GM23338 (cell line): Measurements from ENCODE around the gene CASP2. TPM values are rescaled to one million over a fixed set of nuclear protein-coding genes. Genes with fewer than 3 reads are reported as not detected.

ENCODE experiments used
- ATAC-seq: fragments of 200-7000 bp; cut with Tn5 transposase; 3 replicates; pipeline ENCODE4 v1.9.1; 2020
- DNase-seq: peaks from one replicate; pipeline ENCODE4 v3.0.0-alpha.2; 2015; ENCODE audit warnings: low spot score
- H2AFZ ChIP-seq: fragments of 200-600 bp; sonication (generic); 2 replicates; pipeline ENCODE4 v1.8.0; 2016; ENCODE audit warnings: antibody characterized with exemption, mild to moderate bottlenecking, moderate library complexity
- H3F3A ChIP-seq: fragments of 200-600 bp; sonication (generic); replicated peaks from 2 replicates; pipeline ENCODE4 v1.8.0; 2017; ENCODE audit warnings: antibody characterized with exemption, mixed run types, low read depth
- H3K27ac ChIP-seq: fragments of 200-600 bp; sonication (generic); 2 replicates; pipeline ENCODE4 v1.6.1; 2016; ENCODE audit warnings: low read depth
- H3K27me3 ChIP-seq: fragments of 200-600 bp; sonication (generic); 2 replicates; pipeline ENCODE4 v1.8.0; 2016; ENCODE audit warnings: mild to moderate bottlenecking, mixed run types, moderate library complexity; ENCODE audit not compliant: insufficient read depth
- H3K36me3 ChIP-seq: fragments of 200-600 bp; sonication (generic); 2 replicates; pipeline ENCODE4 v1.8.0; 2016; ENCODE audit warnings: mild to moderate bottlenecking; ENCODE audit not compliant: insufficient read depth
- H3K4me1 ChIP-seq: fragments of 200-600 bp; sonication (generic); 2 replicates; pipeline ENCODE4 v1.8.0; 2016; ENCODE audit warnings: mild to moderate bottlenecking, moderate library complexity; ENCODE audit not compliant: insufficient read depth
- H3K4me2 ChIP-seq: fragments of 200-600 bp; sonication (generic); 2 replicates; pipeline ENCODE4 v1.7.1; 2017; ENCODE audit warnings: mixed run types
- H3K4me3 ChIP-seq: fragments of 200-600 bp; sonication (generic); 2 replicates; pipeline ENCODE4 v1.6.1; 2016; ENCODE audit warnings: mixed run types
- H3K79me2 ChIP-seq: fragments of 200-600 bp; sonication (generic); replicated peaks from 2 replicates; pipeline ENCODE4 v1.8.0; 2017; ENCODE audit warnings: mild to moderate bottlenecking; ENCODE audit not compliant: insufficient read depth
- H3K9me2 ChIP-seq: fragments of 200-600 bp; sonication (generic); 2 replicates; pipeline ENCODE4 v1.8.0; 2017; ENCODE audit not compliant: insufficient read depth
- H4K20me1 ChIP-seq: fragments of 200-600 bp; sonication (generic); replicated peaks from 2 replicates; pipeline ENCODE4 v1.8.0; 2017; ENCODE audit warnings: mild to moderate bottlenecking; ENCODE audit not compliant: insufficient read depth
- H3K27ac Mint-ChIP-seq: 2 replicates; pipeline ENCODE4 v1.8.0; 2020; ENCODE audit warnings: inconsistent platforms, mild to moderate bottlenecking, moderate library complexity, mixed read lengths
- H3K27me3 Mint-ChIP-seq: 3 replicates; pipeline ENCODE4 v1.8.0; 2022; ENCODE audit warnings: low read depth, mild to moderate bottlenecking, moderate library complexity, mixed read lengths, inconsistent platforms; ENCODE audit not compliant: insufficient read depth, poor library complexity
- H3K36me3 Mint-ChIP-seq: 3 replicates; pipeline ENCODE4 v1.8.0; 2021; ENCODE audit warnings: low read depth, mild to moderate bottlenecking, inconsistent platforms, moderate library complexity, mixed read lengths
- H3K4me1 Mint-ChIP-seq: 3 replicates; pipeline ENCODE4 v1.8.0; 2020; ENCODE audit warnings: mild to moderate bottlenecking, inconsistent platforms, mixed read lengths
- H3K4me3 Mint-ChIP-seq: 3 replicates; pipeline ENCODE4 v1.8.0; 2021; ENCODE audit warnings: moderate library complexity, mild to moderate bottlenecking, inconsistent platforms, mixed read lengths
- H3K9me3 Mint-ChIP-seq: 3 replicates; pipeline ENCODE4 v1.8.0; 2020; ENCODE audit warnings: moderate library complexity, mild to moderate bottlenecking, inconsistent platforms, mixed read lengths
- CREB1 ChIP-seq: fragments of 250-450 bp; sonication (Bioruptor Pico); IDR thresholded peaks from 2 replicates; pipeline ENCODE4 v1.5.0; 2020; ENCODE audit warnings: low read depth, mild to moderate bottlenecking, moderate library complexity
- EZH2 ChIP-seq: fragments of 200-600 bp; sonication (generic); IDR thresholded peaks from one replicate; pipeline ENCODE4 v1.8.0; 2017; ENCODE audit warnings: antibody characterized with exemption, mild to moderate bottlenecking, low read depth; ENCODE audit not compliant: unreplicated experiment
- EZH2phosphoT487 ChIP-seq: fragments of 200-600 bp; sonication (generic); IDR thresholded peaks from one replicate; pipeline ENCODE4 v1.8.1; 2018; ENCODE audit warnings: antibody characterized with exemption; ENCODE audit not compliant: unreplicated experiment
- JUNB ChIP-seq: IDR thresholded peaks from one replicate; pipeline ENCODE4 v1.6.1; 2016; ENCODE audit warnings: antibody characterized with exemption; ENCODE audit not compliant: unreplicated experiment
- POLR2AphosphoS5 ChIP-seq: IDR thresholded peaks from 2 replicates; pipeline ENCODE4 v1.6.1; 2016; ENCODE audit warnings: antibody characterized with exemption, low read depth
- STAT1 ChIP-seq: IDR thresholded peaks from one replicate; pipeline ENCODE4 v1.6.1; 2016; ENCODE audit warnings: antibody characterized with exemption; ENCODE audit not compliant: unreplicated experiment
- ZNF114 ChIP-seq: fragments of 250-450 bp; sonication (Bioruptor Pico); IDR thresholded peaks from 2 replicates; pipeline ENCODE4 v1.5.0; 2020; ENCODE audit warnings: mild to moderate bottlenecking, moderate library complexity
- ZNF331 ChIP-seq: fragments of 250-450 bp; sonication (Bioruptor Pico); IDR thresholded peaks from 2 replicates; pipeline ENCODE4 v1.5.0; 2020; ENCODE audit warnings: low read depth, mild to moderate bottlenecking, moderate library complexity
- long read RNA-seq: library from polyadenylated mRNA; unstranded; transcript quantifications from one replicate; pipeline ENCODE4 v2.0.0, GENCODE V29; 2020; ENCODE audit not compliant: unreplicated experiment
- polyA plus RNA-seq: library from polyadenylated mRNA; unstranded; fragments of >200 nt; fragmentation: Nextera tagmentation; extraction: Ambion mirVana; gene quantifications from 2 replicates; pipeline ENCODE4 v1.2.1, GENCODE V29; 2016
- total RNA-seq: library from RNA; depleted of rRNA; stranded (reverse); fragments of >200 nt; shearing (Covaris generic); gene quantifications from 2 replicates; pipeline ENCODE4 v1.2.3, GENCODE V29; 2014; rRNA removed
- TF ChIP-seq, protein P1 (sequence below): IDR thresholded peaks from one replicate; pipeline ENCODE4 v1.6.1; 2018; ENCODE audit warnings: antibody characterized with exemption; ENCODE audit not compliant: unreplicated experiment
- TF ChIP-seq, protein P2 (sequence below), 2 experiments: fragments of 200-600 bp in 1 of 2; sonication (generic) in 1 of 2; conservative IDR thresholded peaks; 2 replicates each; pipeline versions ENCODE4 v1.5.1 to v1.6.1; 2016 to 2017; ENCODE audit warnings: antibody characterized with exemption in 2 of 2, low read depth in 2 of 2, mild to moderate bottlenecking in 2 of 2, moderate library complexity in 1 of 2
- TF ChIP-seq, protein P3 (sequence below): fragments of 250-450 bp; sonication (Bioruptor Pico); IDR thresholded peaks from 2 replicates; pipeline ENCODE4 v1.5.0; 2020; ENCODE audit warnings: mild to moderate bottlenecking, moderate library complexity
- TF ChIP-seq, protein P4 (sequence below): IDR thresholded peaks from 2 replicates; pipeline ENCODE4 v1.6.1; 2016; ENCODE audit warnings: antibody characterized with exemption

The CASP2 gene
- total RNA-seq (15.7 and 21.8 TPM in 2 replicates), polyA plus RNA-seq (13.7 and 17.7 TPM in 2 replicates)
- long read RNA-seq, partial matches to known transcripts: 0 of 1 reads
- long read RNA-seq, other reads (novel, unspliced or antisense): 1 of 1 reads

DNA sequence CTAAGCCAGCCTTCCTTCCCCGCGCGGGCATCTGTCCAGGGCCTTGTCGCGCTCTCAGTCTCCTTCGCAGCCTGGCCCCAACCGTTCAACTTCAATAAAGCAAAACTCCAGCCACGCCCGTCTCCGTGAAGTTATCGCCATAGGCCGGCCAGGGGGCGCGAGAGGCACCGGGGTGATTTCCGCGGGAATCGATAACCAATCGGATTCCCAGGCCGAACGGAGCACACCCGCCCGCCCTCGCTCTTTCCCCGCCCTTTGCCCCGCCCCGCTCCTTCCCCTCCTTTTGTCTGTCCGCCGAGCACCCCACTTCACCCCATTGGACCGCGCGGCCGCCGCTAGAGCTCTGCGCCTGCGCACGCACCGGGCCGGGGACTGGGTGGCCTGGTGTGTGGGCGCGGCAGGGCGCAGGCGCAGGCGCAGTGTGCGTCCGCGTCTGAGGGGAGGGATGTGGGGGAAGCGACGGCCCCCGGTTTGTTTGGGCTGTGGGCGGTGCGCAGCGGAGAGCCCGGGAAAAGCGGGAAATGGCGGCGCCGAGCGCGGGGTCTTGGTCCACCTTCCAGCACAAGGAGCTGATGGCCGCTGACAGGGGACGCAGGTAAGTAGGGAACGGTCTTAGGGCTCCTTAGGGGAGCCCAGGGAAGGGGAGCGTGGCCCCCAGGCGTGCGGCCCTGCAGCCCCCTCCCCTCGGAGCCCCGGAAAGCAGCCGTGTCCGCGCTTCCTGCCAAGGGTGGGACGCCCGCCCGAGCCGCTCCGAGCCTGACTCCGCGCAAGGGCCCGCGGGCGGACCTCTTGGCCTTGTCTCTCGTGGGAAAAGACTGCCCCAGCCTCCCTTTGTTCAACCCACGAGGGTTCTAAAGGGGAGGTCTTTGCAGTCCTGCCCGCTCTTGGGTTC is at the start of gene CASP2:
CASP2 (plus strand) TSS at position 417 of the 892 bp plus-strand sequence; CDS start at position 522, 105 bp downstream.
- peaks cover 18% of the 10 kb centered on the region for H3K9me3 Mint-ChIP-seq
- peaks cover 44% of the 10 kb centered on the region for H3K27me3 Mint-ChIP-seq
- peak within 1 kb of the TSS; percentile 99 for H3K4me3 ChIP-seq
- H3K27ac ChIP-seq: 0 out of 2 replicates have a peak within 1 kb of the TSS, but pooled peaks have one; percentile 76
- peak within 1 kb of the TSS; percentile 100 for H3K4me2 ChIP-seq
- DNase-seq (peak; percentile 98), ATAC-seq (peak; percentile 80)
- peak within 1 kb of the TSS; percentile 97 for H3K27ac Mint-ChIP-seq
- H3K36me3 ChIP-seq: peaks cover 18% of the 10 kb centered on the region
- H3K79me2 ChIP-seq: peaks cover 41% of the 10 kb centered on the region
- peaks cover 53% of the 10 kb centered on the region for H3K36me3 Mint-ChIP-seq
- H3K4me1 ChIP-seq: peaks cover 38% of the 10 kb centered on the region
- H4K20me1 ChIP-seq: peaks cover 23% of the 10 kb centered on the region
- peak within 1 kb of the TSS; percentile 99 for H3K4me3 Mint-ChIP-seq
- H3F3A ChIP-seq: peaks cover 13% of the 10 kb centered on the region; the same call in 1 of the 2 replicates
- H3K27me3 ChIP-seq: peaks cover 24% of the 10 kb centered on the region
- H2AFZ ChIP-seq: peak within 1 kb of the TSS; percentile 97
- H3K4me1 Mint-ChIP-seq: peaks cover 37% of the 10 kb centered on the region
- H3K9me2 ChIP-seq: peaks cover 6% of the 10 kb centered on the region; the same call in 1 of the 2 replicates
- peak; percentile 41; the same call in 1 of the 2 replicates for TF ChIP-seq CREB1 (CRISPR knock-in tag)
- TF ChIP-seq, protein P1, sequence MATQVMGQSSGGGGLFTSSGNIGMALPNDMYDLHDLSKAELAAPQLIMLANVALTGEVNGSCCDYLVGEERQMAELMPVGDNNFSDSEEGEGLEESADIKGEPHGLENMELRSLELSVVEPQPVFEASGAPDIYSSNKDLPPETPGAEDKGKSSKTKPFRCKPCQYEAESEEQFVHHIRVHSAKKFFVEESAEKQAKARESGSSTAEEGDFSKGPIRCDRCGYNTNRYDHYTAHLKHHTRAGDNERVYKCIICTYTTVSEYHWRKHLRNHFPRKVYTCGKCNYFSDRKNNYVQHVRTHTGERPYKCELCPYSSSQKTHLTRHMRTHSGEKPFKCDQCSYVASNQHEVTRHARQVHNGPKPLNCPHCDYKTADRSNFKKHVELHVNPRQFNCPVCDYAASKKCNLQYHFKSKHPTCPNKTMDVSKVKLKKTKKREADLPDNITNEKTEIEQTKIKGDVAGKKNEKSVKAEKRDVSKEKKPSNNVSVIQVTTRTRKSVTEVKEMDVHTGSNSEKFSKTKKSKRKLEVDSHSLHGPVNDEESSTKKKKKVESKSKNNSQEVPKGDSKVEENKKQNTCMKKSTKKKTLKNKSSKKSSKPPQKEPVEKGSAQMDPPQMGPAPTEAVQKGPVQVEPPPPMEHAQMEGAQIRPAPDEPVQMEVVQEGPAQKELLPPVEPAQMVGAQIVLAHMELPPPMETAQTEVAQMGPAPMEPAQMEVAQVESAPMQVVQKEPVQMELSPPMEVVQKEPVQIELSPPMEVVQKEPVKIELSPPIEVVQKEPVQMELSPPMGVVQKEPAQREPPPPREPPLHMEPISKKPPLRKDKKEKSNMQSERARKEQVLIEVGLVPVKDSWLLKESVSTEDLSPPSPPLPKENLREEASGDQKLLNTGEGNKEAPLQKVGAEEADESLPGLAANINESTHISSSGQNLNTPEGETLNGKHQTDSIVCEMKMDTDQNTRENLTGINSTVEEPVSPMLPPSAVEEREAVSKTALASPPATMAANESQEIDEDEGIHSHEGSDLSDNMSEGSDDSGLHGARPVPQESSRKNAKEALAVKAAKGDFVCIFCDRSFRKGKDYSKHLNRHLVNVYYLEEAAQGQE: no peak
- no peak for TF ChIP-seq JUNB
- peak; percentile 87 for TF ChIP-seq POLR2AphosphoS5
- no peak for TF ChIP-seq EZH2
- no peak for TF ChIP-seq ZNF331 (CRISPR knock-in tag)
- TF ChIP-seq STAT1: no peak
- TF ChIP-seq, protein P2, sequence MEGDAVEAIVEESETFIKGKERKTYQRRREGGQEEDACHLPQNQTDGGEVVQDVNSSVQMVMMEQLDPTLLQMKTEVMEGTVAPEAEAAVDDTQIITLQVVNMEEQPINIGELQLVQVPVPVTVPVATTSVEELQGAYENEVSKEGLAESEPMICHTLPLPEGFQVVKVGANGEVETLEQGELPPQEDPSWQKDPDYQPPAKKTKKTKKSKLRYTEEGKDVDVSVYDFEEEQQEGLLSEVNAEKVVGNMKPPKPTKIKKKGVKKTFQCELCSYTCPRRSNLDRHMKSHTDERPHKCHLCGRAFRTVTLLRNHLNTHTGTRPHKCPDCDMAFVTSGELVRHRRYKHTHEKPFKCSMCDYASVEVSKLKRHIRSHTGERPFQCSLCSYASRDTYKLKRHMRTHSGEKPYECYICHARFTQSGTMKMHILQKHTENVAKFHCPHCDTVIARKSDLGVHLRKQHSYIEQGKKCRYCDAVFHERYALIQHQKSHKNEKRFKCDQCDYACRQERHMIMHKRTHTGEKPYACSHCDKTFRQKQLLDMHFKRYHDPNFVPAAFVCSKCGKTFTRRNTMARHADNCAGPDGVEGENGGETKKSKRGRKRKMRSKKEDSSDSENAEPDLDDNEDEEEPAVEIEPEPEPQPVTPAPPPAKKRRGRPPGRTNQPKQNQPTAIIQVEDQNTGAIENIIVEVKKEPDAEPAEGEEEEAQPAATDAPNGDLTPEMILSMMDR (conservative IDR thresholded peaks at IDR 0.05; ENCODE audit: low read depth in 2 of 2): peak in 1 of 2 experiments; percentile 49; a peak in 2 of 4 replicates
- TF ChIP-seq ZNF114 (CRISPR knock-in tag): no peak
- TF ChIP-seq EZH2phosphoT487: no peak
- TF ChIP-seq, protein P3, sequence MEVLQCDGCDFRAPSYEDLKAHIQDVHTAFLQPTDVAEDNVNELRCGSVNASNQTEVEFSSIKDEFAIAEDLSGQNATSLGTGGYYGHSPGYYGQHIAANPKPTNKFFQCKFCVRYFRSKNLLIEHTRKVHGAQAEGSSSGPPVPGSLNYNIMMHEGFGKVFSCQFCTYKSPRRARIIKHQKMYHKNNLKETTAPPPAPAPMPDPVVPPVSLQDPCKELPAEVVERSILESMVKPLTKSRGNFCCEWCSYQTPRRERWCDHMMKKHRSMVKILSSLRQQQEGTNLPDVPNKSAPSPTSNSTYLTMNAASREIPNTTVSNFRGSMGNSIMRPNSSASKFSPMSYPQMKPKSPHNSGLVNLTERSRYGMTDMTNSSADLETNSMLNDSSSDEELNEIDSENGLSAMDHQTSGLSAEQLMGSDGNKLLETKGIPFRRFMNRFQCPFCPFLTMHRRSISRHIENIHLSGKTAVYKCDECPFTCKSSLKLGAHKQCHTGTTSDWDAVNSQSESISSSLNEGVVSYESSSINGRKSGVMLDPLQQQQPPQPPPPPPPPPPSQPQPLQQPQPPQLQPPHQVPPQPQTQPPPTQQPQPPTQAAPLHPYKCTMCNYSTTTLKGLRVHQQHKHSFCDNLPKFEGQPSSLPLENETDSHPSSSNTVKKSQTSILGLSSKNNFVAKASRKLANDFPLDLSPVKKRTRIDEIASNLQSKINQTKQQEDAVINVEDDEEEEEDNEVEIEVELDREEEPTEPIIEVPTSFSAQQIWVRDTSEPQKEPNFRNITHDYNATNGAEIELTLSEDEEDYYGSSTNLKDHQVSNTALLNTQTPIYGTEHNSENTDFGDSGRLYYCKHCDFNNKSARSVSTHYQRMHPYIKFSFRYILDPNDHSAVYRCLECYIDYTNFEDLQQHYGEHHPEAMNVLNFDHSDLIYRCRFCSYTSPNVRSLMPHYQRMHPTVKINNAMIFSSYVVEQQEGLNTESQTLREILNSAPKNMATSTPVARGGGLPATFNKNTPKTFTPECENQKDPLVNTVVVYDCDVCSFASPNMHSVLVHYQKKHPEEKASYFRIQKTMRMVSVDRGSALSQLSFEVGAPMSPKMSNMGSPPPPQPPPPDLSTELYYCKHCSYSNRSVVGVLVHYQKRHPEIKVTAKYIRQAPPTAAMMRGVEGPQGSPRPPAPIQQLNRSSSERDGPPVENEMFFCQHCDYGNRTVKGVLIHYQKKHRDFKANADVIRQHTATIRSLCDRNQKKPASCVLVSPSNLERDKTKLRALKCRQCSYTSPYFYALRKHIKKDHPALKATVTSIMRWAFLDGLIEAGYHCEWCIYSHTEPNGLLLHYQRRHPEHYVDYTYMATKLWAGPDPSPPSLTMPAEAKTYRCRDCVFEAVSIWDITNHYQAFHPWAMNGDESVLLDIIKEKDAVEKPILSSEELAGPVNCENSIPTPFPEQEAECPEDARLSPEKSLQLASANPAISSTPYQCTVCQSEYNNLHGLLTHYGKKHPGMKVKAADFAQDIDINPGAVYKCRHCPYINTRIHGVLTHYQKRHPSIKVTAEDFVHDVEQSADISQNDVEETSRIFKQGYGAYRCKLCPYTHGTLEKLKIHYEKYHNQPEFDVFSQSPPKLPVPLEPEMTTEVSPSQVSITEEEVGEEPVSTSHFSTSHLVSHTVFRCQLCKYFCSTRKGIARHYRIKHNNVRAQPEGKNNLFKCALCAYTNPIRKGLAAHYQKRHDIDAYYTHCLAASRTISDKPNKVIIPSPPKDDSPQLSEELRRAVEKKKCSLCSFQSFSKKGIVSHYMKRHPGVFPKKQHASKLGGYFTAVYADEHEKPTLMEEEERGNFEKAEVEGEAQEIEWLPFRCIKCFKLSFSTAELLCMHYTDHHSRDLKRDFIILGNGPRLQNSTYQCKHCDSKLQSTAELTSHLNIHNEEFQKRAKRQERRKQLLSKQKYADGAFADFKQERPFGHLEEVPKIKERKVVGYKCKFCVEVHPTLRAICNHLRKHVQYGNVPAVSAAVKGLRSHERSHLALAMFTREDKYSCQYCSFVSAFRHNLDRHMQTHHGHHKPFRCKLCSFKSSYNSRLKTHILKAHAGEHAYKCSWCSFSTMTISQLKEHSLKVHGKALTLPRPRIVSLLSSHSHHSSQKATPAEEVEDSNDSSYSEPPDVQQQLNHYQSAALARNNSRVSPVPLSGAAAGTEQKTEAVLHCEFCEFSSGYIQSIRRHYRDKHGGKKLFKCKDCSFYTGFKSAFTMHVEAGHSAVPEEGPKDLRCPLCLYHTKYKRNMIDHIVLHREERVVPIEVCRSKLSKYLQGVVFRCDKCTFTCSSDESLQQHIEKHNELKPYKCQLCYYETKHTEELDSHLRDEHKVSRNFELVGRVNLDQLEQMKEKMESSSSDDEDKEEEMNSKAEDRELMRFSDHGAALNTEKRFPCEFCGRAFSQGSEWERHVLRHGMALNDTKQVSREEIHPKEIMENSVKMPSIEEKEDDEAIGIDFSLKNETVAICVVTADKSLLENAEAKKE (CRISPR knock-in tag): no peak
- TF ChIP-seq, protein P4, sequence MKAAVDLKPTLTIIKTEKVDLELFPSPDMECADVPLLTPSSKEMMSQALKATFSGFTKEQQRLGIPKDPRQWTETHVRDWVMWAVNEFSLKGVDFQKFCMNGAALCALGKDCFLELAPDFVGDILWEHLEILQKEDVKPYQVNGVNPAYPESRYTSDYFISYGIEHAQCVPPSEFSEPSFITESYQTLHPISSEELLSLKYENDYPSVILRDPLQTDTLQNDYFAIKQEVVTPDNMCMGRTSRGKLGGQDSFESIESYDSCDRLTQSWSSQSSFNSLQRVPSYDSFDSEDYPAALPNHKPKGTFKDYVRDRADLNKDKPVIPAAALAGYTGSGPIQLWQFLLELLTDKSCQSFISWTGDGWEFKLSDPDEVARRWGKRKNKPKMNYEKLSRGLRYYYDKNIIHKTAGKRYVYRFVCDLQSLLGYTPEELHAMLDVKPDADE: peak; percentile 47; the same call in 1 of the 2 replicates
